ENCODE results near the gene DCAF8.

DCAF8 gene

GRCh38 chr1:160167580-160167979, 94.8 kb downstream of the DCAF8 start:
- no peak overlapping the region for H3K4me3 ChIP-seq (ENCODE audit: low read depth, low read length)
- DNase-seq (ENCODE audit: low read depth) = no peak
- TF ChIP-seq CTCF (IDR thresholded peaks at IDR 0.05; ENCODE audit: low read depth, low read length, missing control alignments) = no peak

GRCh38 chr1:160167056-160167455, 95.3 kb downstream of the DCAF8 start:
- no peak for DNase-seq (ENCODE audit: low read depth)
- H3K4me3 ChIP-seq (ENCODE audit: low read depth, low read length) = no peak overlapping the region
- no peak for TF ChIP-seq CTCF (IDR thresholded peaks at IDR 0.05; ENCODE audit: low read depth, low read length, missing control alignments)

GRCh38 chr1:160166166-160166868, 96.0 kb downstream of the DCAF8 start:
- DNase-seq (ENCODE audit: low read depth) = no peak
- no peak for TF ChIP-seq CTCF (IDR thresholded peaks at IDR 0.05; ENCODE audit: low read depth, low read length, missing control alignments)
- H3K4me3 ChIP-seq (ENCODE audit: low read depth, low read length) = no peak overlapping the region

Measured in GM12864 (cell line).